ENCODE data around the gene VCAN.

DNA sequence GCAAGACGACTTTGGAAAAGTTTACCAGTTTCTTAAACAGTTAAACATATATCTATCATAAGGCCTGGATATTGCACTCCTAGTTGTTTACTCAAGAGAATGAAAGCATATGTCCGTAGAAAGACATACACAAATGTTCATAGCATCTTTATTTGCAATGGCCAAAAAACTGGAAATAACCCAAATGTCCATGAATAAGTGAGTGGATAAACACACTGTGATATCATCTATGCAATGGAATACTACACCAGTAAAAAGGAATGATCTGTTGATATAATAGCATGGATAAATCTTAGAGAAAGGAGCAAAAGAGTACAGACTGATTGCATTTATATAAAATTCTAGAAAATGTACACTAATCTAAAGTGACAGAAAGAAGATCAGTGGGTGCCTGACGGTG lies 28.0 kb upstream of the VCAN start:
- TF ChIP-seq POLR2AphosphoS5 (IDR thresholded peaks at IDR 0.05; ENCODE audit: borderline replicate concordance, low read depth, low read length): no peak
- no peak for TF ChIP-seq EZH2 (IDR thresholded peaks at IDR 0.05)
- no peak for TF ChIP-seq FOXP2 (optimal IDR thresholded peaks at IDR 0.05; ENCODE audit: control extremely low read depth, extremely low read length, insufficient read depth)

Data from SK-N-MC (cell line).